ENCODE measurements around the gene PARP15.
"Not testable (repeated sequence)": the region's sequence is repeated elsewhere in the genome, so short reads cannot be mapped to it uniquely, and the experiment has no call there.

The PARP15 gene

DNA sequence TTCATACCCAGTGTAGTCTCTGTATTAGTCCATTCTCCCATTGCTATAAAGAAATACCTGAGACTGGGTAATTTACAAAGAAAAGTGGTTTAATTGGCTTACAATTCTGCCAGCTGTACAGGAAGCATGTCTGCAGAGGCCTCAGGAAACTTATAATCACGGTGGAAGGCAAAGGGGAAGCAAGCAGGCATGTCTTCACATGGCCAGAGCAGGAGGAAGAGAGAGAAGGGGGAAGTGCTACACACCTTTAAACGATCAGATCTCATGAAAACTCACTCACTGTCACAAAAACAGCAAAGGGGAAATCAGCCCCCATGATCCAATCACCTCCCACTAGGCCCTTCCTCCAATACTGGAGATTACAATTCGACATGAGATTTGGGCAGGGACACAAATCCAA is 96.9 kb downstream of the PARP15 start:
- no peak for DNase-seq

- DNase-seq = no peak
Observed at GRCh38 chr3:122676759-122677158, 99.3 kb downstream of the PARP15 start.

- DNase-seq = no peak
Observed at GRCh38 chr3:122677216-122677615, 99.8 kb downstream of the PARP15 start.

- no peak for DNase-seq
Observed at GRCh38 chr3:122678506-122678905, 101.1 kb downstream of the PARP15 start.

GRCh38 chr3:122679085-122679881 is 101.8 kb downstream of the PARP15 start:
- peak; percentile 75 for DNase-seq

DNA sequence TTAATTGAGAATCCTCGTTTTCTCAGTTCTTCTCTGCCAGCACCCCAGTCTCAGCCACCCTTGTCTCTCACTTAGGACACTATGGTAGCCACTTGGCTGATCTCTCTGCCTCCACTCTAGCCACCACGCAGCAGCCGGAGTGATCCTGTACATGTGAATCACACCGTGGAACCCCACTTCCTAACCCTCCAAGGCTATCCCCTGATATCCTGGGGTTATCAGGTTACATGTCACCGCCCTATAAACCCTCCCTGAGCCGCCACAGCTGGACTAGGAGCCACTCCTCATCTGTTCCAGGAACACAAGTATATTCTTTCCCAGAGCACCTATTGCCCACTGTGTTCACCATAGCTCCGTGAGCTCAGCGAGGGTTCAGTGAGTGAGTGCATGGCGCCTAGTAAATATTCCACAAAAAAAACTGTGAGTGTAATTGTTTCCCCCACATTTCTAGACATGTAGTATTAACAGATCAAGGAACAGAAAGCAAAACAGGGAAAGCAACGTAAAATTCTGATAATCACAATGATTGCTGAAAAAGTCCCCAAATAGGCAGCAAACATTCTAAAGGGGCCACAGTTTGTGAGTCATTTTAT is 102.5 kb downstream of the PARP15 start:
- peak; percentile 38 for DNase-seq

GRCh38 chr3:122680475-122681283 is 103.2 kb downstream of the PARP15 start, which contains the start of gene PARP14:
Gene PARP14, plus strand, starts transcription at chr3:122680839. Its CDS starts 45 bp downstream, at chr3:122680884.
- DNase-seq = peak; percentile 42

- no peak for DNase-seq
Observed at GRCh38 chr3:122681284-122681973, 104.0 kb downstream of the PARP15 start.

DNA sequence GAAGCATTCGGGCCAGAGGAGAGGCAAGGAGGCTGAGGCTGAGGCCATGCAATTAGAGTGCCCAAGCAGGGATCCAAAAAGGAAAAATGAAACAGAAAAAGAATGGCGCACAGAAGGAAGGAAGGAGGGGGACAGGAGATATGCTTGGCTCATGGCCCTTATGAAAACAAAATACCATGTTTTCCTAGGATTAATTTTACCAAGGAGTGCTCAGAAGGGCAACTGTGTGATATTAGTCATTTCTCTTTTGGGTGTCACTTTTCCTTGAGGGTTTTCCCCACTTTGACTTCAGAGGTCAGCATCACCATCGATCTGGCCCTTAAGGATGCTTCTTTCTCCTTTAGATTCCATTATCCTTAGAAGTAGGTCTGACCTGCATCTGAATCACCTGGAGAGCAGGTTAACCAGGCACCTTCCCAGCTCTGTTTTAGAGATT is 104.5 kb downstream of the PARP15 start:
- DNase-seq = no peak

DNA sequence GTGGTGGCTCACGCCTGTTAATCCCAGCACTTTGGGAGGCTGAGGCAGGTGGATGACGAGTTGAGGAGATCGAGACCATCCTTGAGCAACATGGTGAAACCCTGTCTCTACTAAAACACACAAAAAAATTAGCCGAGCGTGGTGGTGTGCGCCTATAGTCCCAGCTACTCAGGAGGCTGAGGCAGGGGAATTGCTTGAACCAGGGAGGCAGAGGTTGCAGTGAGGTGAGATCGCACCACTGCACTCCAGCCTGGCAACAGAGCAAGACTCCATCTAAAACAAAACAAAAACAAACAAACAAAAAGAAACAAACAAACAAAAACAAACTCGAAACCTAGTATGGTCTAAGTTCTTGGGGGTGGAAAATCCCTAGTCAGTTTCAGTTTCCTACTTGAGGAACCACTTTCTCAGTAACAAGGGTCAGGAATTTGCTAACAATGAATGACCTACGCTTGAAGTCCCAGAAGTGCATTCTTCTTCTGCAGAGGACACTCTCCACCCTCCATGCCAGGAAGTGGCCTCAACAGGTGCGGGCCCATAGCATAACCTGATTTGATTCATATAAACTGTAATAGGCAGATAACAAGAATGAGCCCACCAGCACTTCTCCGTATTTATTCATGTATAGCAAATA is 105.4 kb downstream of the PARP15 start:
- not testable (repeated sequence) for DNase-seq

GRCh38 chr3:122687298-122687697 is 109.8 kb downstream of the PARP15 start:
- DNase-seq = no peak

Data from NCI-H1105 (cell line).